ENCODE data around the gene SRP14. TPM values are rescaled to one million over a fixed set of nuclear protein-coding genes. Genes with fewer than 3 reads are reported as not detected.

The SRP14 gene
- total and polyA plus RNA-seq, 9 of the 15 experiments (the other 6 are each of a cell fraction or from before 2014, with no cell fraction given), result 161 to 1,097 (median 402) TPM

DNA sequence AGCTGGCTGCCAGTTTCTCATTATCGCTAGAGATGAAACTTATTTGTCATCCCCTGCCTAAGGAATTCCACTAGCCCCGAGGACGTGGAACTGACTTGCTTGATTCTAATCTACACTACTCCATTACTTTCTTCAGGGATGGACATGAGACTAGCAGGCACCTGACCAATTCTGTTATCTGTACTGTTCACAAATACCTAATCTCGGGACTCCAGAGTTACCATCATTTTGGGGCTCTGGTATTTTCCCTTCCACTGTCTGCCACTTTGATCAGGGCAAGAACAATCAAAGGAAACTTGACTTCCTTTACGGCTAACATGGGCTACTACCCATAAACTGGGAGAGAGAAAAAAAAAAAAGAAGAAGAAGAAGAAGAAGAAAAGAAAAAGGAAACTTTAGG, 41.9 kb upstream of the SRP14 start:
- ChIA-PET POLR2A (interaction anchor here (1.0 kb wide), 1 partner anchor 30 kb away, joined by 3 read pairs; no protein-coding TSS in a partner anchor), CTCF (ENCODE audit: low intra/inter-chr PET ratio) (no interaction called here)
- DNase-seq (ENCODE audit: extremely low read depth in 1 of 4, low spot score in 3 of 4), result peak in 1 of 4 experiments; percentile 61
- H3K9me3 ChIP-seq (replicated peaks; ENCODE audit: control insufficient read depth, insufficient read depth, low read depth, low read length), result no peaks in the 10 kb centered on the region
- H3K27me3 ChIP-seq (ENCODE audit: control insufficient read depth in 2 of 2, insufficient read depth in 2 of 2, low read length in 2 of 2), result no peaks in the 10 kb centered on the region
- no peak overlapping the region for H3K4me3 ChIP-seq
- peak; percentile 79 for FAIRE-seq
- in situ Hi-C loops (cut with MboI) (no loop called here), intact Hi-C loops (cut with micrococcal nuclease) (loop anchor here (2.0 kb wide), 1 partner anchor 26 kb away; no protein-coding TSS in a partner anchor)
- H3K4me2 ChIP-seq (ENCODE audit: insufficient read depth, low read length), result peak overlapping the region; percentile 68
- peaks cover 27 to 34% of the 10 kb centered on the region in 2 experiments for H3K4me1 ChIP-seq (replicated peaks in 1 of 2; ENCODE audit: control insufficient read depth in 2 of 2, insufficient read depth in 2 of 2, low read length in 2 of 2)
- peak overlapping the region in 1 of 2 experiments; percentile 62; a peak in 2 of 4 replicates for H3K9ac ChIP-seq (ENCODE audit: insufficient read depth in 1 of 2, low read depth in 2 of 2, low read length in 2 of 2)
- peak overlapping the region; percentile 85 for H2AFZ ChIP-seq (ENCODE audit: low read depth, low read length)
- WGBS (ENCODE audit: insufficient coverage, low coverage, missing lambda C conversion rate), result 0% methylated on average over 5 of the region's 5 CpGs
- BruUV-seq (replicated peaks), result no TSS peak
- peak; percentile 35 for ATAC-seq
- no peaks in the 10 kb centered on the region for H3K9me1 ChIP-seq (ENCODE audit: control insufficient read depth, insufficient read depth, low read length)
- no peaks in the 10 kb centered on the region for H3K36me3 ChIP-seq (ENCODE audit: control insufficient read depth, insufficient read depth, low read length)
- no peaks in the 10 kb centered on the region for H4K20me1 ChIP-seq (replicated peaks; ENCODE audit: control insufficient read depth, insufficient read depth, low read length)
- no peaks in the 10 kb centered on the region for H3K79me2 ChIP-seq (ENCODE audit: control insufficient read depth, insufficient read depth, low read length)
- no peak overlapping the region for H3K27ac ChIP-seq (ENCODE audit: extremely low read depth, low read depth, low read length)
- TF ChIP-seq FOXM1 (IDR thresholded peaks at IDR 0.05; ENCODE audit: low read depth) (peak; percentile 40; the same call in 1 of the 2 replicates), FOXM1 (CRISPR knock-in tag; IDR thresholded peaks at IDR 0.05; ENCODE audit: low read depth) (no peak), ELF1 (tag; IDR thresholded peaks at IDR 0.05) (no peak), MEF2D (tag; conservative IDR thresholded peaks at IDR 0.05; ENCODE audit: low read depth) (0 out of 2 replicates have a peak, but pooled peaks have one; percentile 48), ATF1 (CRISPR knock-in tag; IDR thresholded peaks at IDR 0.05) (no peak), ATF1 (tag; IDR thresholded peaks at IDR 0.05) (peak; percentile 37; the same call in 1 of the 2 replicates), ELF4 (CRISPR knock-in tag; IDR thresholded peaks at IDR 0.05) (0 out of 2 replicates have a peak, but pooled peaks have one; percentile 42), NFIC (IDR thresholded peaks at IDR 0.05) (peak; percentile 34; the same call in 1 of the 2 replicates), SMARCC2 (IDR thresholded peaks at IDR 0.05; ENCODE audit: low read depth) (peak; percentile 44; the same call in 1 of the 2 replicates), CXXC5 (CRISPR knock-in tag; IDR thresholded peaks at IDR 0.05) (peak; percentile 62), ADNP (tag; IDR thresholded peaks at IDR 0.05) (peak; percentile 12; the same call in 1 of the 2 replicates), ARID1B (IDR thresholded peaks at IDR 0.05) (peak; percentile 90), GATA2 (CRISPR knock-in tag; IDR thresholded peaks at IDR 0.05) (no peak; the same call in 1 of the 2 replicates), ZNF197 (CRISPR knock-in tag; IDR thresholded peaks at IDR 0.05; ENCODE audit: low read depth) (0 out of 2 replicates have a peak, but pooled peaks have one; percentile 52), GATAD2B (IDR thresholded peaks at IDR 0.05; ENCODE audit: borderline replicate concordance) (no peak), KLF16 (IDR thresholded peaks at IDR 0.05) (0 out of 2 replicates have a peak, but pooled peaks have one; percentile 14), TBP (optimal IDR thresholded peaks at IDR 0.05; ENCODE audit: low read depth, low read length) (peak; percentile 7), PML (IDR thresholded peaks at IDR 0.05; ENCODE audit: low read length) (0 out of 2 replicates have a peak, but pooled peaks have one; percentile 21)
- TF ChIP-seq, protein P1, sequence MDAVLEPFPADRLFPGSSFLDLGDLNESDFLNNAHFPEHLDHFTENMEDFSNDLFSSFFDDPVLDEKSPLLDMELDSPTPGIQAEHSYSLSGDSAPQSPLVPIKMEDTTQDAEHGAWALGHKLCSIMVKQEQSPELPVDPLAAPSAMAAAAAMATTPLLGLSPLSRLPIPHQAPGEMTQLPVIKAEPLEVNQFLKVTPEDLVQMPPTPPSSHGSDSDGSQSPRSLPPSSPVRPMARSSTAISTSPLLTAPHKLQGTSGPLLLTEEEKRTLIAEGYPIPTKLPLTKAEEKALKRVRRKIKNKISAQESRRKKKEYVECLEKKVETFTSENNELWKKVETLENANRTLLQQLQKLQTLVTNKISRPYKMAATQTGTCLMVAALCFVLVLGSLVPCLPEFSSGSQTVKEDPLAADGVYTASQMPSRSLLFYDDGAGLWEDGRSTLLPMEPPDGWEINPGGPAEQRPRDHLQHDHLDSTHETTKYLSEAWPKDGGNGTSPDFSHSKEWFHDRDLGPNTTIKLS (IDR thresholded peaks at IDR 0.05; ENCODE audit: borderline replicate concordance, low read depth), result no peak
- TF ChIP-seq, protein P2, sequence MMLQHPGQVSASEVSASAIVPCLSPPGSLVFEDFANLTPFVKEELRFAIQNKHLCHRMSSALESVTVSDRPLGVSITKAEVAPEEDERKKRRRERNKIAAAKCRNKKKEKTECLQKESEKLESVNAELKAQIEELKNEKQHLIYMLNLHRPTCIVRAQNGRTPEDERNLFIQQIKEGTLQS (IDR thresholded peaks at IDR 0.05), result 0 out of 2 replicates have a peak, but pooled peaks have one; percentile 7
- TF ChIP-seq, protein P2 (CRISPR knock-in tag; conservative IDR thresholded peaks at IDR 0.05), result no peak

Data from K562 (cell line).